GM12878 (cell line): ENCODE data around the gene CCDC27.

Experiments used
- BACH1 ChIP-seq: fragments of 450-650 bp; IDR thresholded peaks from 2 replicates; pipeline ENCODE4 v1.6.1; 2017; ENCODE audit warnings: mild to moderate bottlenecking, borderline replicate concordance
- ETV6 ChIP-seq, 2 experiments: fragments of 450-650 bp in 1 of 2; IDR thresholded peaks in 1 of 2; conservative IDR thresholded peaks in 1 of 2; 2 replicates each; pipeline ENCODE4 v1.6.1; 2014; ENCODE audit warnings: antibody characterized with exemption in 1 of 2, borderline replicate concordance in 1 of 2, low read depth in 1 of 2, mild to moderate bottlenecking in 1 of 2, moderate library complexity in 1 of 2
- MTA3 ChIP-seq: IDR thresholded peaks from 2 replicates; pipeline ENCODE4 v1.6.1; 2012; ENCODE audit warnings: low read length, inconsistent platforms, borderline replicate concordance
- NR2C2 ChIP-seq: IDR thresholded peaks from 2 replicates; pipeline ENCODE4 v1.6.1; 2011; ENCODE audit warnings: borderline replicate concordance, low read depth; ENCODE audit not compliant: control insufficient read depth, insufficient read length
- NRF1 ChIP-seq: conservative IDR thresholded peaks from 2 replicates; pipeline ENCODE4 v1.6.1; 2011; ENCODE audit warnings: mild to moderate bottlenecking, low read depth, low read length, improper control_type of control experiment
- RFX5 ChIP-seq: IDR thresholded peaks from 2 replicates; pipeline ENCODE4 v1.6.1; 2011; ENCODE audit warnings: low read depth, low read length, improper control_type of control experiment
- SIX5 ChIP-seq: IDR thresholded peaks from 2 replicates; pipeline ENCODE4 v1.6.1; 2011; ENCODE audit warnings: mild to moderate bottlenecking, low read depth, low read length, moderate library complexity; ENCODE audit not compliant: severe bottlenecking
- SP1 ChIP-seq: IDR thresholded peaks from one replicate; pipeline ENCODE4 v1.6.1; 2011; ENCODE audit warnings: low read depth, low read length
- SREBF2 ChIP-seq: IDR thresholded peaks from 2 replicates; pipeline ENCODE4 v1.6.1; 2012; ENCODE audit warnings: mild to moderate bottlenecking, low read length
- TBL1XR1 ChIP-seq: IDR thresholded peaks from 2 replicates; pipeline ENCODE4 v1.6.1; 2012; ENCODE audit warnings: low read depth, low read length, improper control_type of control experiment
- USF2 ChIP-seq: IDR thresholded peaks from 2 replicates; pipeline ENCODE4 v1.6.1; 2011; ENCODE audit warnings: low read depth, low read length, improper control_type of control experiment, borderline replicate concordance
- TF ChIP-seq, protein P1 (sequence below), 3 experiments: IDR thresholded peaks in 2 of 3; conservative IDR thresholded peaks in 1 of 3; 2 replicates each; pipeline ENCODE4 v1.5.1; 2011; ENCODE audit warnings: low read depth in 3 of 3, low read length in 3 of 3, mild to moderate bottlenecking in 3 of 3, control low read depth in 2 of 3, moderate library complexity in 2 of 3, inconsistent platforms in 1 of 3, mixed read lengths in 1 of 3; ENCODE audit not compliant: control insufficient read depth in 2 of 3, insufficient read depth in 1 of 3; ENCODE audit errors: extremely low read depth in 1 of 3
- TF ChIP-seq, protein P2 (sequence below): IDR thresholded peaks from 2 replicates; pipeline ENCODE4 v1.6.1; 2012; ENCODE audit warnings: mild to moderate bottlenecking, low read depth, low read length
- TF ChIP-seq, protein P3 (sequence below): fragments of 450-650 bp; IDR thresholded peaks from 2 replicates; pipeline ENCODE4 v1.6.1; 2017; ENCODE audit warnings: mild to moderate bottlenecking

DNA sequence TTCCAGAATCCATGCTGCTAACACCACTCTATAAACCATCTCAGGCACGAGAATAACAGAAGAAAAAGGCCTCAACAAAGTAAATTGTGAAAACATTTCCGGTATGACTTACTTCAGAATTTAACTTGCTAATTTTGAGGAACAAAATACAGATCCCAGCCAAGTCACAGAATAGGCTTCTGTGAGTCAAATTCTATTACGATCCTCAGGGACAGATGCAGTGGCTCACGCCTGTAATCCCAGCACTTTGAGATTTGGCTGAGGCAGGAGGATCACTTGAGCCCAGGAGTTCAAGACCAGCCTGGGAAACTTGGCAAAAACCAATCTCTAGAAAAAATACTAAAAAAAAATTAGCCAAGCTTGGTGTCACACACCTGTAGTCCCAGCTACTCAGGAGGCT, 8.8 kb upstream of the CCDC27 start:
- TF ChIP-seq NR2C2: no peak
- TF ChIP-seq, protein P1, sequence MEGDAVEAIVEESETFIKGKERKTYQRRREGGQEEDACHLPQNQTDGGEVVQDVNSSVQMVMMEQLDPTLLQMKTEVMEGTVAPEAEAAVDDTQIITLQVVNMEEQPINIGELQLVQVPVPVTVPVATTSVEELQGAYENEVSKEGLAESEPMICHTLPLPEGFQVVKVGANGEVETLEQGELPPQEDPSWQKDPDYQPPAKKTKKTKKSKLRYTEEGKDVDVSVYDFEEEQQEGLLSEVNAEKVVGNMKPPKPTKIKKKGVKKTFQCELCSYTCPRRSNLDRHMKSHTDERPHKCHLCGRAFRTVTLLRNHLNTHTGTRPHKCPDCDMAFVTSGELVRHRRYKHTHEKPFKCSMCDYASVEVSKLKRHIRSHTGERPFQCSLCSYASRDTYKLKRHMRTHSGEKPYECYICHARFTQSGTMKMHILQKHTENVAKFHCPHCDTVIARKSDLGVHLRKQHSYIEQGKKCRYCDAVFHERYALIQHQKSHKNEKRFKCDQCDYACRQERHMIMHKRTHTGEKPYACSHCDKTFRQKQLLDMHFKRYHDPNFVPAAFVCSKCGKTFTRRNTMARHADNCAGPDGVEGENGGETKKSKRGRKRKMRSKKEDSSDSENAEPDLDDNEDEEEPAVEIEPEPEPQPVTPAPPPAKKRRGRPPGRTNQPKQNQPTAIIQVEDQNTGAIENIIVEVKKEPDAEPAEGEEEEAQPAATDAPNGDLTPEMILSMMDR (IDR thresholded peaks at IDR 0.05 in 2 of 3, conservative IDR thresholded peaks at IDR 0.05 in 1 of 3; ENCODE audit: control insufficient read depth in 2 of 3, extremely low read depth in 1 of 3, insufficient read depth in 1 of 3, low read depth in 3 of 3, low read length in 3 of 3): no peak
- no peak for TF ChIP-seq ETV6 (conservative IDR thresholded peaks at IDR 0.05 in 1 of 2, IDR thresholded peaks at IDR 0.05 in 1 of 2; ENCODE audit: borderline replicate concordance in 1 of 2, low read depth in 1 of 2)
- TF ChIP-seq, protein P2, sequence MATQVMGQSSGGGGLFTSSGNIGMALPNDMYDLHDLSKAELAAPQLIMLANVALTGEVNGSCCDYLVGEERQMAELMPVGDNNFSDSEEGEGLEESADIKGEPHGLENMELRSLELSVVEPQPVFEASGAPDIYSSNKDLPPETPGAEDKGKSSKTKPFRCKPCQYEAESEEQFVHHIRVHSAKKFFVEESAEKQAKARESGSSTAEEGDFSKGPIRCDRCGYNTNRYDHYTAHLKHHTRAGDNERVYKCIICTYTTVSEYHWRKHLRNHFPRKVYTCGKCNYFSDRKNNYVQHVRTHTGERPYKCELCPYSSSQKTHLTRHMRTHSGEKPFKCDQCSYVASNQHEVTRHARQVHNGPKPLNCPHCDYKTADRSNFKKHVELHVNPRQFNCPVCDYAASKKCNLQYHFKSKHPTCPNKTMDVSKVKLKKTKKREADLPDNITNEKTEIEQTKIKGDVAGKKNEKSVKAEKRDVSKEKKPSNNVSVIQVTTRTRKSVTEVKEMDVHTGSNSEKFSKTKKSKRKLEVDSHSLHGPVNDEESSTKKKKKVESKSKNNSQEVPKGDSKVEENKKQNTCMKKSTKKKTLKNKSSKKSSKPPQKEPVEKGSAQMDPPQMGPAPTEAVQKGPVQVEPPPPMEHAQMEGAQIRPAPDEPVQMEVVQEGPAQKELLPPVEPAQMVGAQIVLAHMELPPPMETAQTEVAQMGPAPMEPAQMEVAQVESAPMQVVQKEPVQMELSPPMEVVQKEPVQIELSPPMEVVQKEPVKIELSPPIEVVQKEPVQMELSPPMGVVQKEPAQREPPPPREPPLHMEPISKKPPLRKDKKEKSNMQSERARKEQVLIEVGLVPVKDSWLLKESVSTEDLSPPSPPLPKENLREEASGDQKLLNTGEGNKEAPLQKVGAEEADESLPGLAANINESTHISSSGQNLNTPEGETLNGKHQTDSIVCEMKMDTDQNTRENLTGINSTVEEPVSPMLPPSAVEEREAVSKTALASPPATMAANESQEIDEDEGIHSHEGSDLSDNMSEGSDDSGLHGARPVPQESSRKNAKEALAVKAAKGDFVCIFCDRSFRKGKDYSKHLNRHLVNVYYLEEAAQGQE: no peak
- no peak for TF ChIP-seq RFX5
- no peak for TF ChIP-seq USF2
- TF ChIP-seq, protein P3, sequence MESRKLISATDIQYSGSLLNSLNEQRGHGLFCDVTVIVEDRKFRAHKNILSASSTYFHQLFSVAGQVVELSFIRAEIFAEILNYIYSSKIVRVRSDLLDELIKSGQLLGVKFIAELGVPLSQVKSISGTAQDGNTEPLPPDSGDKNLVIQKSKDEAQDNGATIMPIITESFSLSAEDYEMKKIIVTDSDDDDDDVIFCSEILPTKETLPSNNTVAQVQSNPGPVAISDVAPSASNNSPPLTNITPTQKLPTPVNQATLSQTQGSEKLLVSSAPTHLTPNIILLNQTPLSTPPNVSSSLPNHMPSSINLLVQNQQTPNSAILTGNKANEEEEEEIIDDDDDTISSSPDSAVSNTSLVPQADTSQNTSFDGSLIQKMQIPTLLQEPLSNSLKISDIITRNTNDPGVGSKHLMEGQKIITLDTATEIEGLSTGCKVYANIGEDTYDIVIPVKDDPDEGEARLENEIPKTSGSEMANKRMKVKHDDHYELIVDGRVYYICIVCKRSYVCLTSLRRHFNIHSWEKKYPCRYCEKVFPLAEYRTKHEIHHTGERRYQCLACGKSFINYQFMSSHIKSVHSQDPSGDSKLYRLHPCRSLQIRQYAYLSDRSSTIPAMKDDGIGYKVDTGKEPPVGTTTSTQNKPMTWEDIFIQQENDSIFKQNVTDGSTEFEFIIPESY: no peak
- TF ChIP-seq MTA3: no peak
- no peak for TF ChIP-seq NRF1
- TF ChIP-seq TBL1XR1: no peak
- no peak for TF ChIP-seq SIX5
- TF ChIP-seq SP1: no peak
- TF ChIP-seq BACH1: no peak
- TF ChIP-seq SREBF2: no peak
